Measurements from ENCODE around the gene ARHGEF28.

ARHGEF28 gene

DNA sequence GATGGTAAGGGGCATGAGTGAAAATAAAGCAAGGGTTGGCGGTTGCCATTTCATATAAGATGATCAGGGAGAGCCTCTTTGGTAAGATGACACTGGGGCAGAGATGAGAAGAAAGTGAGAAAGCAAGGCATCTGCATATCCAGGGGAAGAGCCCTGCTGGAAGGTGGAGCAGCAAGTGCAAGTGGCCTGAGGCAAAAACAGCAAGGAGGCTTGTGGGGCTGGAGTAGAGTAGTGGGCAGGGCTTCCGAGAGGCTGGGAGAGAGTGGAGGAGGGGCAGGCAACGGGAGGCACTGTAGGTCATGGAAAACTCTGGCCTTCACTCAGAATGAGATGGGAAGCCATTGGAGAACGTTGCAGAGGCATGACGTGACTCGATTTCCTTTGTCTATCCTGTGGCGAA is 199.2 kb downstream of the ARHGEF28 start:
- H3K9me3 ChIP-seq (ENCODE audit: severe bottlenecking), result no peaks in the 10 kb centered on the region
- no peaks in the 10 kb centered on the region for H3K27me3 ChIP-seq (ENCODE audit: insufficient read depth, low read depth, severe bottlenecking)
- H3K27ac ChIP-seq, result no peak overlapping the region
- TF ChIP-seq CTCF (IDR thresholded peaks at IDR 0.05; ENCODE audit: low read depth, low read length), result no peak
- H3K4me3 ChIP-seq (ENCODE audit: low read depth, low read length), result no peak overlapping the region
- no peaks in the 10 kb centered on the region for H3K36me3 ChIP-seq
- no peak for DNase-seq

- no peak overlapping the region for H3K27ac ChIP-seq
- DNase-seq, result no peak
- TF ChIP-seq CTCF (IDR thresholded peaks at IDR 0.05; ENCODE audit: low read depth, low read length), result no peak
Measured at GRCh38 chr5:73825736-73826135, 199.7 kb downstream of the ARHGEF28 start.

GRCh38 chr5:73826301-73827105 is 200.5 kb downstream of the ARHGEF28 start:
- H3K9me3 ChIP-seq (ENCODE audit: severe bottlenecking), result no peaks in the 10 kb centered on the region
- no peak overlapping the region for H3K4me3 ChIP-seq (ENCODE audit: low read depth, low read length)
- DNase-seq, result no peak
- H3K27ac ChIP-seq, result no peak overlapping the region
- H3K36me3 ChIP-seq, result no peaks in the 10 kb centered on the region
- no peaks in the 10 kb centered on the region for H3K27me3 ChIP-seq (ENCODE audit: insufficient read depth, low read depth, severe bottlenecking)
- no peak for TF ChIP-seq CTCF (IDR thresholded peaks at IDR 0.05; ENCODE audit: low read depth, low read length)

More at GRCh38 chr5:73825736-73826135, 199.7 kb downstream of the ARHGEF28 start:
- Histone ChIP-seq H3K36me3 (no peaks in the 10 kb centered on the region), H3K27me3 (ENCODE audit: insufficient read depth, low read depth, severe bottlenecking) (no peaks in the 10 kb centered on the region), H3K4me3 (ENCODE audit: low read depth, low read length) (no peak overlapping the region), H3K9me3 (ENCODE audit: severe bottlenecking) (no peaks in the 10 kb centered on the region)

- no peak overlapping the region for H3K27ac ChIP-seq
- DNase-seq, result no peak
- H3K4me3 ChIP-seq (ENCODE audit: low read depth, low read length), result no peak overlapping the region
- no peaks in the 10 kb centered on the region for H3K9me3 ChIP-seq (ENCODE audit: severe bottlenecking)
- no peaks in the 10 kb centered on the region for H3K36me3 ChIP-seq
- no peaks in the 10 kb centered on the region for H3K27me3 ChIP-seq (ENCODE audit: insufficient read depth, low read depth, severe bottlenecking)
- TF ChIP-seq CTCF (IDR thresholded peaks at IDR 0.05; ENCODE audit: low read depth, low read length), result no peak
Measured at GRCh38 chr5:73827106-73827450, 201.1 kb downstream of the ARHGEF28 start.

GRCh38 chr5:73828465-73828864 is 202.5 kb downstream of the ARHGEF28 start:
- Histone ChIP-seq H3K4me3 (ENCODE audit: low read depth, low read length) (no peak overlapping the region), H3K27ac (no peak overlapping the region), H3K9me3 (ENCODE audit: severe bottlenecking) (no peaks in the 10 kb centered on the region), H3K36me3 (no peaks in the 10 kb centered on the region), H3K27me3 (ENCODE audit: insufficient read depth, low read depth, severe bottlenecking) (no peaks in the 10 kb centered on the region)
- no peak for DNase-seq
- no peak for TF ChIP-seq CTCF (IDR thresholded peaks at IDR 0.05; ENCODE audit: low read depth, low read length)

GRCh38 chr5:73830646-73831045 is 204.7 kb downstream of the ARHGEF28 start:
- DNase-seq, result no peak
- Histone ChIP-seq H3K27me3 (ENCODE audit: insufficient read depth, low read depth, severe bottlenecking) (no peaks in the 10 kb centered on the region), H3K9me3 (ENCODE audit: severe bottlenecking) (no peaks in the 10 kb centered on the region), H3K27ac (no peak overlapping the region), H3K4me3 (ENCODE audit: low read depth, low read length) (no peak overlapping the region), H3K36me3 (no peaks in the 10 kb centered on the region)
- TF ChIP-seq CTCF (IDR thresholded peaks at IDR 0.05; ENCODE audit: low read depth, low read length), result no peak
